ENCODE data around the gene SIRT4. TPM values are rescaled to one million over a fixed set of nuclear protein-coding genes. Genes with fewer than 3 reads are reported as not detected.
"Not testable (repeated sequence)": the region's sequence is repeated elsewhere in the genome, so short reads cannot be mapped to it uniquely, and the experiment has no call there.

SIRT4 gene
- polyA plus RNA-seq (2011; rRNA removed) (1.2 and 1.5 TPM in 2 replicates), polyA minus RNA-seq (2011; rRNA and poly(A)+ RNA removed) (0.51 and 1.7 TPM in 2 replicates)

- no peaks in the 10 kb centered on the region for H3K36me3 ChIP-seq (ENCODE audit: control insufficient read depth, insufficient read depth, low read length)
- peak within 1 kb of the TSS; percentile 44 for H3K4me3 ChIP-seq (ENCODE audit: low read depth, low read length)
- ChIA-PET CTCF (interaction anchor here (0.7 to 2.9 kb wide), 11 partner anchors 10 to 106 kb away, joined by 3 to 19 read pairs (median 6); partner anchors contain the start of genes RNU4-1 and RNU4-2), POLR2A (interaction anchor here (1.1 to 2.4 kb wide), 2 partner anchors 10 to 101 kb away, joined by 6 to 37 read pairs; partner anchors contain the start of genes RNU4-1, RNU4-2 and RPLP0)
- DNase-seq (ENCODE audit: low read depth) = peak; percentile 71
- peak; percentile 89 for TF ChIP-seq CTCF (IDR thresholded peaks at IDR 0.05; ENCODE audit: insufficient read depth, low read depth, low read length)
- no peaks in the 10 kb centered on the region for H3K27me3 ChIP-seq (ENCODE audit: control insufficient read depth, insufficient read depth, low read length)
These were observed at the start of gene SIRT4 for GRCh38 chr12:120301962-120302815. Gene SIRT4 (plus strand): TSS chr12:120302321. CDS start chr12:120303562, 1,241 bp downstream.

DNA sequence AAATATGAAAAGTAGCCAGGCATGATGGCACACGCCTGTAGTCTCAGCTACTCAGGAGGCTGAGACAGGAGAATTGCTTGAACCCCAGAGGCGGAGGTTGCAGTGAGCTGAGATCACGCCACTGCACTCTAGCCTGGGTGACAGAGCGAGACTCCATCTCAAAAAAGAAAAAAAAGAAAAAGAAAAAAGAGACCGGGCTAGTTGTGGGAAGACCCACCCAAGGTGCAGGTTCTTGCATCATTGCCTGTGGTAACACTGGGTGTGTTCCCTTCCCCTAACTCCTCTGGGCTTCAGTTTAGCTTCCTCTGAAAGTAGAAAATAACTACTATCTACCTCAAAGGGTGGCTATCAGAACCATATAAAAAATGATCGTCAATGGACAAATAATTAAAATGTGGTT is 48.8 kb upstream of the SIRT4 start:
- H3K36me3 ChIP-seq (ENCODE audit: control insufficient read depth, insufficient read depth, low read length); H3K27me3 ChIP-seq (ENCODE audit: control insufficient read depth, insufficient read depth, low read length); POLR2A ChIA-PET; H3K4me3 ChIP-seq (ENCODE audit: low read depth, low read length); DNase-seq (ENCODE audit: low read depth): not testable (repeated sequence)
- CTCF ChIA-PET = interaction anchor here (0.6 to 1.6 kb wide), 5 partner anchors 9 to 72 kb away, joined by 3 to 7 read pairs (median 4); partner anchors contain the start of gene PXN

GRCh38 chr12:120254809-120255208 is 47.3 kb upstream of the SIRT4 start:
- ChIA-PET CTCF (interaction anchor here (1.2 to 1.4 kb wide), 3 partner anchors 25 to 54 kb away, joined by 3 to 5 read pairs (median 4); partner anchors contain the start of gene RPLP0), POLR2A (no interaction called here)
- Histone ChIP-seq H3K4me3 (ENCODE audit: low read depth, low read length) (no peak overlapping the region), H3K27me3 (ENCODE audit: control insufficient read depth, insufficient read depth, low read length) (no peaks in the 10 kb centered on the region), H3K36me3 (ENCODE audit: control insufficient read depth, insufficient read depth, low read length) (peaks cover 2% of the 10 kb centered on the region)
- DNase-seq (ENCODE audit: low read depth) = no peak
- TF ChIP-seq CTCF (IDR thresholded peaks at IDR 0.05; ENCODE audit: insufficient read depth, low read depth, low read length) = no peak

DNA sequence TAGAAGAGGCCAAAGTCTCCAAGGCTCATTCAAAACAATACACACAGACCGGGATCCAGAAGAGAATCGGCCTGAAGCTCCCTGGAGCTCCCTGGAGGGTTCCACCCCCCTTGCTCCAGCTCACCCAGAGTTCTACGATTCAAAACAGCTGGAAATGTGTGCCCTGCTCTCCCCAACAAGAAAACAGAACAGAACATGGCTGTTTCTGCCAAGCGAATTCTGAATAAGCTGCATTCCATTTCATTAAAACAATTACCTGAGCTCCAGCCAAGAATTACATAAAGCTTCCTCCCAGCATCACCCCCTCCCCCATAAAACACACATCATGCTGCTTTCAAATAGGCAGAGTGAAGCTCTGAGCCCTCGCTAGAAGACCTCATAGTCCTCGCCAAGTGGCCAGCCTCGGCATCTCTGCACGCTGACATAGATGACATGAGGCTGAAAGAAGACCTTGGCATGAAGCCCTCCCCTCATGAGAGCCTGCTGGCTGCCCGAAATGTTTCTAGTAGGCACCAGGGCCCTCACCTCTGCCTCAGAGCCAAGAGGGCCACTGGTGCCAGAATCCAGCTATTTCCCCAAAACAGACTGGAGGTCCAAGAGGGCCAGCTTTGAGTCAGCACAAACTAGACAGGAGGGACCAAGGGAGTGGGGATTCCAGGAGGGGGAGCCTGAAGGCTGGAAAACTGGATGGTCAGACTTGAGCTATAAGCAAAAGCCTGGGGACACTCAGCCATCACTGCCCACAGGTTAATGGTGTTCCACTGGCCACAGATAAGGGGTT is 44.9 kb upstream of the SIRT4 start:
- ChIA-PET POLR2A (interaction anchor here (0.5 to 1.6 kb wide), 7 partner anchors 10 to 57 kb away, joined by 3 to 16 read pairs (median 5); partner anchors contain the start of genes RNU4-1, RNU4-2 and RPLP0), CTCF (interaction anchor here (0.9 to 14.8 kb wide), 3 partner anchors 9 to 29 kb away, joined by 5 to 482 read pairs (median 17); partner anchors contain the start of gene PXN)
- no peak for TF ChIP-seq CTCF (IDR thresholded peaks at IDR 0.05; ENCODE audit: insufficient read depth, low read depth, low read length)
- no peaks in the 10 kb centered on the region for H3K27me3 ChIP-seq (ENCODE audit: control insufficient read depth, insufficient read depth, low read length)
- no peak overlapping the region for H3K4me3 ChIP-seq (ENCODE audit: low read depth, low read length)
- DNase-seq (ENCODE audit: low read depth) = peak; percentile 80
- peaks cover 2% of the 10 kb centered on the region for H3K36me3 ChIP-seq (ENCODE audit: control insufficient read depth, insufficient read depth, low read length)

DNA sequence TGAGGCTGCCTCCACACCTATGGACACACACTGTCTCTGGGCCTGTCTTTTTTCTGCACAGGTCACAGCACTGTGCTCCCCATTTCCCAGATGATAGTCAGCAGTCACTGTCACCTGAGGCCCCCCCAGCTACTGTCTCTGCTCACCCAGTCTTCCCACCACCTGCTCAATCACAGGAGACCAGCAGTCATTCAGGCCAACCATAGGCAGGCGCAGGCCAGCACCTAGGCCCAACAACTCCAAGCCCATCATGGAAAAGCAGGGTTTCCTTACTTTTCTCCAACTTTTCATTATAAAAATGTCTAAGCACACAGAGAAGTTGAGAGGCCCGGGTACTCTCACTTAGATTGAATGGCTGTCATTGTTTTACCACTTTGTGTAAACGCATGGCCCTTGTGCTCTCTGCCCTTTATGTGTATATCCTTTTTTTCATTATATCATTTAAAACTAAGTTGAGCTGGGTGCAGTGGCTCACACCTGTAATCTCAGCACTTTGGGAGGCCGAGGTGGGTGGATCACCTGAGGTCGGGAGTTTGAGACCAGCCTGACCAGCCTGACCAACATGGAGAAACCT is 43.7 kb upstream of the SIRT4 start:
- Histone ChIP-seq H3K27me3 (ENCODE audit: control insufficient read depth, insufficient read depth, low read length) (no peaks in the 10 kb centered on the region), H3K4me3 (ENCODE audit: low read depth, low read length) (no peak overlapping the region), H3K36me3 (ENCODE audit: control insufficient read depth, insufficient read depth, low read length) (peaks cover 2% of the 10 kb centered on the region)
- TF ChIP-seq CTCF (IDR thresholded peaks at IDR 0.05; ENCODE audit: insufficient read depth, low read depth, low read length) = no peak
- DNase-seq (ENCODE audit: low read depth) = no peak
- POLR2A ChIA-PET = interaction anchor here (0.7 kb wide), 1 partner anchor 32 kb away, joined by 9 read pairs; no protein-coding TSS in a partner anchor
- CTCF ChIA-PET = interaction anchor here (0.9 to 14.8 kb wide), 3 partner anchors 7 to 143 kb away, joined by 3 to 482 read pairs (median 17); partner anchors contain the start of gene PXN
